Adipose tissue (tissue), 3 donors: ENCODE results near the gene RBMY1J. TPM values are rescaled to one million over a fixed set of nuclear protein-coding genes. Genes with fewer than 3 reads are reported as not detected.
"Not testable (repeated sequence)": the region's sequence is repeated elsewhere in the genome, so short reads cannot be mapped to it uniquely, and the experiment has no call there.

ENCODE experiments used
- H3K27ac ChIP-seq: one replicate; pipeline ENCODE4 v1.5.1; 2013; ENCODE audit warnings: low read depth, low read length
- WGBS, 3 donors: extraction: QIAGEN DNeasy Blood & Tissue Kit; methylation state at CpG; one replicate each; pipeline ENCODE4 v1.1.7; 2013; 5-methylcytosine and 5-hydroxymethylcytosine counted together
- polyA plus RNA-seq, 3 donors: library from polyadenylated mRNA; stranded (reverse); fragments of 200-250 nt; gene quantifications; one replicate each; pipeline ENCODE4 v1.2.3, GENCODE V29; 2013
- donor health status: healthy with polysubstance abuse.
- donor health status: Bipolar disorder and iron deficiency.
- donor health status: healthy.

RBMY1J gene
- polyA plus RNA-seq = not detected

- not testable (repeated sequence) for H3K27ac ChIP-seq
- no CpG with 5 or more reads among the region's 26 CpGs for WGBS, 3 donors
Observed at GRCh38 chrY:22403110-22403509, at the start of gene RBMY1J. Gene RBMY1J, plus strand, starts transcription at chrY:22403410. Its CDS starts 2,038 bp downstream, at chrY:22405448.

GRCh38 chrY:22367416-22367815 is 35.8 kb upstream of the RBMY1J start:
- WGBS, 3 donors = 69 to 85% methylated on average over 6 to 14 of the region's 14 CpGs; no CpG with 5 or more reads in 1 of the 3 donors
- H3K27ac ChIP-seq = no peak overlapping the region

GRCh38 chrY:22370623-22371022 is 32.6 kb upstream of the RBMY1J start:
- no peak overlapping the region for H3K27ac ChIP-seq

GRCh38 chrY:22373494-22373893 is 29.7 kb upstream of the RBMY1J start:
- H3K27ac ChIP-seq = no peak overlapping the region

DNA sequence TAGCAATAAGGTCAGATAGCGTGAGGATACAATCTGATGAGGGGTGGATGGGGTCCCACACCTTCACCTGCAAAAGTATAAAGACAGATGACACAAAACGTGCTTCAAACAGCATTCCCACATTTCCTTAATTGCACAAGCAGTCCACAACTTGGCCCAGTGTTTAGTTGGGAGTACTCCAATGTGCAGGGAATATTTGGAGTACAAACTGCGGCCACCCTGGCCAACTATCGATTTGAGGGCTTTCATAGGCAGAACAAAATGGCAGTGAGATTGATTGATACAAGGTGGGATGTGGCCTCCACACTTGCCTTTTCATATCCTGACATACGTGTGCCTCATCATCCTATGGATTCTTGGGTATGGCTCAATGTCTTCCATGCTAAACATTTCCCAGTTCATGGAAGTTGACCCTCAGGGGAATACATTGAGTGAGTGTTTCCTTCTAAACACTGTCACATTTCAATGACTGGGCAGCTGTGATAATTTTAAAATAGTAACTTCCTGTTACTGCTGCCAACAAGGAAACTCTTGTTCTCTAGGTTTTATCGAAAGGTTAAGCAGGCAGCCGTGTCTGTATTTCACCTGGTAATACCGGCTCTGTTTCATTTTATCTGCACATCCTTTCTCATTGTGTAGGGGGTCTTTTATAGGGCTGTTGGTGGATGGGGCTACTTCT is 41.6 kb downstream of the RBMY1J start:
- no CpG with 5 or more reads among the region's 8 CpGs for WGBS, 3 donors
- not testable (repeated sequence) for H3K27ac ChIP-seq

GRCh38 chrY:22455522-22455921 is 52.3 kb downstream of the RBMY1J start:
- H3K27ac ChIP-seq = not testable (repeated sequence)
- no CpG with 5 or more reads among the region's 8 CpGs for WGBS, 3 donors

DNA sequence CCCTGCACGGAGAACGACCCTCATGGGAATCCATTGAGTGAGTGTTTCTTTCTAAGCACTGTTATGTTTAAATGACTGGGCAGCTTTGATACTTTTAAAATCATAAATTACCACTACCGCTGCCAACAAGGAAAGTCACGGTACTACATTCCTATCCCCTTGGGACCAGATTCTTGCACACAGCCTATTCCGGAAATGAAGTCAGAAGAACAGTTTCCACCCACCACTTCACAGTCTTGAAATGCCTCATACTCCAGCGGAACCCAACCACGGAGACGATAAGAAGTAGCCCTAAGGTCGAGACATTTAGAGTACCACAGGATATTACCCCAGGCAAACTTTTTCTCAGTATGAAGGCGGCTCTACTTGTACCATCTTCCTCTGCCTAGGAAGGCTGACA is 58.8 kb downstream of the RBMY1J start:
- not testable (repeated sequence) for H3K27ac ChIP-seq
- whole genome bisulfite sequencing, 3 donors = no CpG with 5 or more reads among the region's 10 CpGs

Other genes with a start within 250 kb of the RBMY1J start
- gene RBMY1F, start 220.5 kb upstream of the RBMY1J start, polyA plus RNA-seq = not detected